ENCODE measurements around the gene METTL17. TPM values are rescaled to one million over a fixed set of nuclear protein-coding genes. Genes with fewer than 3 reads are reported as not detected.

The METTL17 gene
- total and polyA plus RNA-seq, 2 of the 13 experiments (the other 11 are each of a cell fraction or from before 2014, with no cell fraction given) = 122 to 199 TPM

GRCh38 chr14:20989787-20990600, at the start of gene METTL17 (continued):
- TF ChIP-seq RNF219 (CRISPR knock-in tag; IDR thresholded peaks at IDR 0.05) (no peak), ZNF747 (CRISPR knock-in tag; IDR thresholded peaks at IDR 0.05; ENCODE audit: borderline replicate concordance) (peak; percentile 65; the same call in 1 of the 2 replicates), SRY (CRISPR knock-in tag; IDR thresholded peaks at IDR 0.05) (peak; percentile 81; the same call in 1 of the 2 replicates), SNAPC2 (CRISPR knock-in tag; IDR thresholded peaks at IDR 0.05) (no peak; the same call in 1 of the 2 replicates), ZNF552 (CRISPR knock-in tag; IDR thresholded peaks at IDR 0.05; ENCODE audit: borderline replicate concordance) (no peak), IRX3 (CRISPR knock-in tag; IDR thresholded peaks at IDR 0.05; ENCODE audit: borderline replicate concordance, low read depth) (no peak), ZNF782 (CRISPR knock-in tag; IDR thresholded peaks at IDR 0.05; ENCODE audit: borderline replicate concordance) (no peak), GPN1 (CRISPR knock-in tag; IDR thresholded peaks at IDR 0.05; ENCODE audit: borderline replicate concordance) (no peak), MAFF (IDR thresholded peaks at IDR 0.05; ENCODE audit: low read depth, low read length) (no peak), WIZ (CRISPR knock-in tag; IDR thresholded peaks at IDR 0.05) (peak; percentile 80; the same call in 1 of the 2 replicates), SIN3A (IDR thresholded peaks at IDR 0.05; ENCODE audit: borderline replicate concordance, low read depth, low read length) (peak; percentile 71; the same call in 1 of the 2 replicates), NFRKB (IDR thresholded peaks at IDR 0.05) (no peak), MXD1 (CRISPR knock-in tag; IDR thresholded peaks at IDR 0.05) (peak; percentile 57; the same call in 1 of the 2 replicates), E2F5 (CRISPR knock-in tag; conservative IDR thresholded peaks at IDR 0.05) (no peak), ZSCAN21 (CRISPR knock-in tag; IDR thresholded peaks at IDR 0.05; ENCODE audit: borderline replicate concordance) (peak; percentile 89), YY1 (IDR thresholded peaks at IDR 0.05; ENCODE audit: insufficient read depth, insufficient replicate concordance, low read depth, low read length) (peak; percentile 95), ZNF468 (CRISPR knock-in tag; IDR thresholded peaks at IDR 0.05) (no peak), ZNF225 (CRISPR knock-in tag; IDR thresholded peaks at IDR 0.05) (no peak; the same call in none of the 2 replicates), KLF9 (CRISPR knock-in tag; IDR thresholded peaks at IDR 0.05; ENCODE audit: low read depth) (no peak), ZNF136 (CRISPR knock-in tag; IDR thresholded peaks at IDR 0.05; ENCODE audit: low read depth) (no peak), YEATS4 (CRISPR knock-in tag; IDR thresholded peaks at IDR 0.05; ENCODE audit: borderline replicate concordance) (peak; percentile 79; the same call in 1 of the 2 replicates), DZIP1 (CRISPR knock-in tag; IDR thresholded peaks at IDR 0.05) (0 out of 2 replicates have a peak, but pooled peaks have one; percentile 27), ARNT (IDR thresholded peaks at IDR 0.05) (no peak), TMF1 (CRISPR knock-in tag; IDR thresholded peaks at IDR 0.05; ENCODE audit: low read depth) (peak; percentile 35; the same call in 1 of the 2 replicates)

Data from HepG2 (cell line).